ENCODE results near the gene CNNM2.

DNA sequence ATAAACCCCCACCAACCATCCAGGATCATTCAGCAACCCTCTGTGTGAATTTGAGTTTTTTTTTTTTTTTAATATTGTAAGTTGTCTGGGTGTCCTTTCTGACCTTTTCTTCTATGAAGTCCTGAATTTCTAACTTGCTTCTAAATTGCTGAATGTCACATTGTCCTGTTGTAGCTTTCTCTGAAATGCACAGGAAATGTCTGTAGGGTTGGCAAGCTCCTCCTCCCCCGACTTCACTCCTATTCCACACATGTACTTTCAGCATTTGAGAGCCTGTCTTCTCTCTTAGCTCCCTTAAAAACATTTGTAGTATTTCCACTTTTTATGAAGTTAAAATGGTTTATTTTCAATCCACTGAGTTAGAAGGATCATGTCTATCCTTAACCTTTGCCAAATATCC, 3.3 kb upstream of the CNNM2 start:
- TF ChIP-seq, protein P1, sequence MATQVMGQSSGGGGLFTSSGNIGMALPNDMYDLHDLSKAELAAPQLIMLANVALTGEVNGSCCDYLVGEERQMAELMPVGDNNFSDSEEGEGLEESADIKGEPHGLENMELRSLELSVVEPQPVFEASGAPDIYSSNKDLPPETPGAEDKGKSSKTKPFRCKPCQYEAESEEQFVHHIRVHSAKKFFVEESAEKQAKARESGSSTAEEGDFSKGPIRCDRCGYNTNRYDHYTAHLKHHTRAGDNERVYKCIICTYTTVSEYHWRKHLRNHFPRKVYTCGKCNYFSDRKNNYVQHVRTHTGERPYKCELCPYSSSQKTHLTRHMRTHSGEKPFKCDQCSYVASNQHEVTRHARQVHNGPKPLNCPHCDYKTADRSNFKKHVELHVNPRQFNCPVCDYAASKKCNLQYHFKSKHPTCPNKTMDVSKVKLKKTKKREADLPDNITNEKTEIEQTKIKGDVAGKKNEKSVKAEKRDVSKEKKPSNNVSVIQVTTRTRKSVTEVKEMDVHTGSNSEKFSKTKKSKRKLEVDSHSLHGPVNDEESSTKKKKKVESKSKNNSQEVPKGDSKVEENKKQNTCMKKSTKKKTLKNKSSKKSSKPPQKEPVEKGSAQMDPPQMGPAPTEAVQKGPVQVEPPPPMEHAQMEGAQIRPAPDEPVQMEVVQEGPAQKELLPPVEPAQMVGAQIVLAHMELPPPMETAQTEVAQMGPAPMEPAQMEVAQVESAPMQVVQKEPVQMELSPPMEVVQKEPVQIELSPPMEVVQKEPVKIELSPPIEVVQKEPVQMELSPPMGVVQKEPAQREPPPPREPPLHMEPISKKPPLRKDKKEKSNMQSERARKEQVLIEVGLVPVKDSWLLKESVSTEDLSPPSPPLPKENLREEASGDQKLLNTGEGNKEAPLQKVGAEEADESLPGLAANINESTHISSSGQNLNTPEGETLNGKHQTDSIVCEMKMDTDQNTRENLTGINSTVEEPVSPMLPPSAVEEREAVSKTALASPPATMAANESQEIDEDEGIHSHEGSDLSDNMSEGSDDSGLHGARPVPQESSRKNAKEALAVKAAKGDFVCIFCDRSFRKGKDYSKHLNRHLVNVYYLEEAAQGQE (IDR thresholded peaks at IDR 0.05; ENCODE audit: insufficient read depth in 1 of 2, low read depth in 2 of 2, low read length in 2 of 2): no peak
- no peak for TF ChIP-seq POLR2AphosphoS5 (IDR thresholded peaks at IDR 0.05; ENCODE audit: low read depth, low read length)
- no peak for TF ChIP-seq TAF1 (IDR thresholded peaks at IDR 0.05; ENCODE audit: borderline replicate concordance, insufficient read depth, low read length)
- no peak for TF ChIP-seq SIN3A (IDR thresholded peaks at IDR 0.05; ENCODE audit: borderline replicate concordance, insufficient read depth, low read length)
- no peak for TF ChIP-seq FOXP2 (optimal IDR thresholded peaks at IDR 0.05; ENCODE audit: borderline replicate concordance, extremely low read depth, extremely low read length, insufficient read depth)

Measured in PFSK-1 (cell line).